ENCODE measurements around the gene IFT25.

GRCh38 chr1:53927376-53927881 is 18.1 kb downstream of the IFT25 start:
- TF ChIP-seq CTCF (IDR thresholded peaks at IDR 0.05) (no peak), EZH2 (IDR thresholded peaks at IDR 0.05; ENCODE audit: borderline replicate concordance, insufficient read depth, low read depth, low read length, poor library complexity, severe bottlenecking) (no peak)
